ENCODE data around the gene CTNNA2.

CTNNA2 gene

GRCh38 chr2:79984476-79984875 lies 471.6 kb downstream of the CTNNA2 start:
- no peak for DNase-seq (ENCODE audit: low read depth)

GRCh38 chr2:79985145-79985544 lies 472.3 kb downstream of the CTNNA2 start:
- DNase-seq (ENCODE audit: low read depth) = no peak

- no peak for DNase-seq (ENCODE audit: low read depth)
Measured at GRCh38 chr2:79985571-79985970, 472.7 kb downstream of the CTNNA2 start.

- no peak for DNase-seq (ENCODE audit: low read depth)
Measured at GRCh38 chr2:79993144-79993543, 480.3 kb downstream of the CTNNA2 start.

- no peak for DNase-seq (ENCODE audit: low read depth)
Measured at GRCh38 chr2:79994161-79994560, 481.3 kb downstream of the CTNNA2 start.

- DNase-seq (ENCODE audit: low read depth) = no peak
Measured at GRCh38 chr2:79994965-79995364, 482.1 kb downstream of the CTNNA2 start.

GRCh38 chr2:79996709-79997108 lies 483.9 kb downstream of the CTNNA2 start:
- DNase-seq (ENCODE audit: low read depth) = no peak

- DNase-seq (ENCODE audit: low read depth) = no peak
Measured at GRCh38 chr2:80001701-80002101, 488.9 kb downstream of the CTNNA2 start.

- DNase-seq (ENCODE audit: low read depth) = no peak
Measured at GRCh38 chr2:80002112-80002511, 489.3 kb downstream of the CTNNA2 start.

- DNase-seq (ENCODE audit: low read depth) = no peak
Measured at GRCh38 chr2:80002568-80003157, 489.8 kb downstream of the CTNNA2 start.

- no peak for DNase-seq (ENCODE audit: low read depth)
Measured at GRCh38 chr2:80007777-80008503, 495.1 kb downstream of the CTNNA2 start.

- no peak for DNase-seq (ENCODE audit: low read depth)
Measured at GRCh38 chr2:80008596-80008995, 495.7 kb downstream of the CTNNA2 start.

- DNase-seq (ENCODE audit: low read depth) = no peak
Measured at GRCh38 chr2:80009211-80009610, 496.4 kb downstream of the CTNNA2 start.

GRCh38 chr2:80012061-80012460 lies 499.2 kb downstream of the CTNNA2 start:
- no peak for DNase-seq (ENCODE audit: low read depth)

GRCh38 chr2:80014637-80015036 lies 501.8 kb downstream of the CTNNA2 start:
- DNase-seq (ENCODE audit: low read depth) = no peak

GRCh38 chr2:80016171-80016570 lies 503.3 kb downstream of the CTNNA2 start:
- DNase-seq (ENCODE audit: low read depth) = no peak

- DNase-seq (ENCODE audit: low read depth) = no peak
Measured at GRCh38 chr2:80019571-80020460, 507.0 kb downstream of the CTNNA2 start.

- no peak for DNase-seq (ENCODE audit: low read depth)
Measured at GRCh38 chr2:80022018-80022417, 509.2 kb downstream of the CTNNA2 start.

GRCh38 chr2:80026040-80026729 lies 513.3 kb downstream of the CTNNA2 start:
- no peak for DNase-seq (ENCODE audit: low read depth)

GRCh38 chr2:80028051-80028450 lies 515.2 kb downstream of the CTNNA2 start:
- no peak for DNase-seq (ENCODE audit: low read depth)

- DNase-seq (ENCODE audit: low read depth) = no peak
Measured at GRCh38 chr2:80028584-80028983, 515.7 kb downstream of the CTNNA2 start.

- no peak for DNase-seq (ENCODE audit: low read depth)
Measured at GRCh38 chr2:80030135-80030534, 517.3 kb downstream of the CTNNA2 start.

Measured in CMK (cell line).